GM18520 (cell line): Measurements from ENCODE around the gene PSMD2.
"Not testable (repeated sequence)": the region's sequence is repeated elsewhere in the genome, so short reads cannot be mapped to it uniquely, and the experiment has no call there.

ENCODE experiments used
- ATAC-seq: cut with Tn5 transposase; IDR thresholded peaks from one replicate; pipeline ENCODE4 v1.9.1; 2021; ENCODE audit not compliant: unreplicated experiment

PSMD2 gene

GRCh38 chr3:184337981-184338380 lies 38.9 kb downstream of the PSMD2 start:
- ATAC-seq: no peak

- ATAC-seq: no peak
Observed at GRCh38 chr3:184338511-184338945, 39.5 kb downstream of the PSMD2 start.

GRCh38 chr3:184339001-184339400 lies 40.0 kb downstream of the PSMD2 start:
- ATAC-seq: no peak

GRCh38 chr3:184339451-184340135 lies 40.6 kb downstream of the PSMD2 start:
- ATAC-seq: not testable (repeated sequence)

- ATAC-seq: no peak
Observed at GRCh38 chr3:184341925-184342324, 42.9 kb downstream of the PSMD2 start.

GRCh38 chr3:184343200-184343876 lies 44.3 kb downstream of the PSMD2 start:
- ATAC-seq: no peak

- no peak for ATAC-seq
Observed at GRCh38 chr3:184344579-184345316, 45.7 kb downstream of the PSMD2 start.

GRCh38 chr3:184345317-184346144 lies 46.5 kb downstream of the PSMD2 start:
- ATAC-seq: no peak

- ATAC-seq: no peak
Observed at GRCh38 chr3:184346480-184347190, 47.6 kb downstream of the PSMD2 start.

- ATAC-seq: no peak
Observed at GRCh38 chr3:184347321-184348056, 48.4 kb downstream of the PSMD2 start.

- no peak for ATAC-seq
Observed at GRCh38 chr3:184348057-184348382, 49.0 kb downstream of the PSMD2 start.

GRCh38 chr3:184349563-184350470 lies 50.8 kb downstream of the PSMD2 start:
- ATAC-seq: no peak

GRCh38 chr3:184350618-184351017 lies 51.6 kb downstream of the PSMD2 start:
- no peak for ATAC-seq

- ATAC-seq: no peak
Observed at GRCh38 chr3:184351511-184352148, 52.6 kb downstream of the PSMD2 start.

GRCh38 chr3:184352149-184352785 lies 53.2 kb downstream of the PSMD2 start:
- ATAC-seq: no peak

- no peak for ATAC-seq
Observed at GRCh38 chr3:184352897-184353545, 54.0 kb downstream of the PSMD2 start.

- no peak for ATAC-seq
Observed at GRCh38 chr3:184353546-184353941, 54.5 kb downstream of the PSMD2 start.
